BLaER1 (cell line): ENCODE results near the gene MYEOV.

Experiments
- H3K27ac ChIP-seq: shearing (Covaris generic); formaldehyde crosslinking; 2 replicates; pipeline ENCODE4 v1.8.1; 2022
- H3K27me3 ChIP-seq: shearing (Covaris generic); formaldehyde crosslinking; 2 replicates; pipeline ENCODE4 v1.8.1; 2022
- H3K36me3 ChIP-seq: shearing (Covaris generic); formaldehyde crosslinking; 2 replicates; pipeline ENCODE4 v1.8.1; 2022
- H3K4me1 ChIP-seq: shearing (Covaris generic); formaldehyde crosslinking; 2 replicates; pipeline ENCODE4 v1.8.1; 2022
- H3K4me2 ChIP-seq: shearing (Covaris generic); formaldehyde crosslinking; 2 replicates; pipeline ENCODE4 v1.8.1; 2022
- H3K4me3 ChIP-seq: shearing (Covaris generic); formaldehyde crosslinking; 2 replicates; pipeline ENCODE4 v1.8.1; 2022
- H3K9ac ChIP-seq: shearing (Covaris generic); formaldehyde crosslinking; 2 replicates; pipeline ENCODE4 v1.8.1; 2022
- H3K9me3 ChIP-seq: shearing (Covaris generic); formaldehyde crosslinking; 2 replicates; pipeline ENCODE4 v1.8.1; 2022
- H4K20me1 ChIP-seq: shearing (Covaris generic); formaldehyde crosslinking; 2 replicates; pipeline ENCODE4 v1.8.1; 2022
- Cebpa-rat ChIP-seq: shearing (Covaris generic); IDR thresholded peaks from 2 replicates; pipeline ENCODE4 v1.8.1; 2022

Gene MYEOV

GRCh38 chr11:69333879-69334278 is 39.9 kb downstream of the MYEOV start:
- Histone ChIP-seq H3K4me3 (no peak overlapping the region), H3K9ac (no peak overlapping the region), H4K20me1 (no peaks in the 10 kb centered on the region), H3K36me3 (no peaks in the 10 kb centered on the region), H3K4me2 (no peak overlapping the region), H3K4me1 (peaks cover 35% of the 10 kb centered on the region), H3K27me3 (no peaks in the 10 kb centered on the region), H3K9me3 (no peaks in the 10 kb centered on the region; the same call in 1 of the 2 replicates), H3K27ac (no peak overlapping the region)
- TF ChIP-seq Cebpa-rat = no peak

- H3K36me3 ChIP-seq = no peaks in the 10 kb centered on the region
- peaks cover 12% of the 10 kb centered on the region for H3K9me3 ChIP-seq
- H3K4me1 ChIP-seq = peaks cover 35% of the 10 kb centered on the region
- peak overlapping the region; percentile 18; the same call in 1 of the 2 replicates for H3K4me2 ChIP-seq
- H3K4me3 ChIP-seq = no peak overlapping the region
- no peak overlapping the region for H3K27ac ChIP-seq
- no peak overlapping the region for H3K9ac ChIP-seq
- no peak for TF ChIP-seq Cebpa-rat
- no peaks in the 10 kb centered on the region for H3K27me3 ChIP-seq
- no peaks in the 10 kb centered on the region for H4K20me1 ChIP-seq
These were observed 41.2 kb downstream of the MYEOV start for GRCh38 chr11:69335007-69335780.

- no peak for TF ChIP-seq Cebpa-rat
- Histone ChIP-seq H3K36me3 (no peaks in the 10 kb centered on the region), H4K20me1 (no peaks in the 10 kb centered on the region), H3K27me3 (no peaks in the 10 kb centered on the region), H3K4me1 (peaks cover 35% of the 10 kb centered on the region), H3K9ac (no peak overlapping the region), H3K27ac (no peak overlapping the region), H3K4me2 (no peak overlapping the region), H3K4me3 (no peak overlapping the region), H3K9me3 (peaks cover 19% of the 10 kb centered on the region)
These were observed 41.9 kb downstream of the MYEOV start for GRCh38 chr11:69335781-69336405.

GRCh38 chr11:69337211-69337721 is 43.3 kb downstream of the MYEOV start:
- no peaks in the 10 kb centered on the region for H4K20me1 ChIP-seq
- H3K27ac ChIP-seq = peak overlapping the region; percentile 44; the same call in 1 of the 2 replicates
- no peaks in the 10 kb centered on the region for H3K27me3 ChIP-seq
- peaks cover 35% of the 10 kb centered on the region for H3K4me1 ChIP-seq
- no peak overlapping the region for H3K9ac ChIP-seq
- no peaks in the 10 kb centered on the region for H3K36me3 ChIP-seq
- H3K4me2 ChIP-seq = peak overlapping the region; percentile 74
- H3K9me3 ChIP-seq = peaks cover 20% of the 10 kb centered on the region
- no peak overlapping the region for H3K4me3 ChIP-seq
- TF ChIP-seq Cebpa-rat = no peak

DNA sequence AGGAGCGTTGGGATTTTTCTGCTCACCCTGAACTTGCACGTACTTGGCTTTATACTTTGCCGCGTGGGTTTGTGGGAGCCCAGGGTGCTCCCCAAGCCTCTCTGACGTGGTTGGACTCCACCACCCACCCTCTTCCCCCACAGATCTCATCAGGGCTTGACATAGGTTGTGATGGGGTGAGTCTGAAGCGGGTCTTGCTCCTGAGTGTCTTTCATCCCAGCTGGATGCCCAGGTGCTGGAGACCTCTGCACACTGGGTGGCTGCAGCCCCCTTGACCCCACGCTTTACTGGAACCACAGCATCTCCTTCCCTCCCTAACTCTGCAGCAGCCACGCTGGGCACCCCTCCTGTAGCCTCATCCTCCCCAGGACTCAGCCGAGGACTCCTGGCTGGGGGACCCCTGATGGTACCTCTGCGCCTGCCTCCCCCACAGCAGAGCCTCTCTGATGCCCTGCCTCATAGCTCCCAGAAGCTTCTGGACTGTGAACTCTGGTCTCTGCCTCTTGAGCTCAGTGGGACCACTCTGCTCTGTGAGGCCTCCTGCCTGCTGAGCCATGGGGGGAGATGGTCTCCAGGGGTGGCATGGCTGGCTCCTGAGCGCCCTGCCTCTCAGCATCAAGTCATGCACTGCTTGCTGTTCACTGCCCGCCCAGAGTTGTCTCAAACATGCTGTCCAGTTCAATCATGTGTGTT is 45.2 kb downstream of the MYEOV start:
- H3K27ac ChIP-seq = no peak overlapping the region
- H3K27me3 ChIP-seq = no peaks in the 10 kb centered on the region
- TF ChIP-seq Cebpa-rat = no peak
- H3K9ac ChIP-seq = no peak overlapping the region
- peaks cover 41% of the 10 kb centered on the region for H3K4me1 ChIP-seq
- H3K36me3 ChIP-seq = no peaks in the 10 kb centered on the region
- no peaks in the 10 kb centered on the region for H4K20me1 ChIP-seq
- H3K4me2 ChIP-seq = no peak overlapping the region
- peaks cover 20% of the 10 kb centered on the region for H3K9me3 ChIP-seq
- H3K4me3 ChIP-seq = no peak overlapping the region

DNA sequence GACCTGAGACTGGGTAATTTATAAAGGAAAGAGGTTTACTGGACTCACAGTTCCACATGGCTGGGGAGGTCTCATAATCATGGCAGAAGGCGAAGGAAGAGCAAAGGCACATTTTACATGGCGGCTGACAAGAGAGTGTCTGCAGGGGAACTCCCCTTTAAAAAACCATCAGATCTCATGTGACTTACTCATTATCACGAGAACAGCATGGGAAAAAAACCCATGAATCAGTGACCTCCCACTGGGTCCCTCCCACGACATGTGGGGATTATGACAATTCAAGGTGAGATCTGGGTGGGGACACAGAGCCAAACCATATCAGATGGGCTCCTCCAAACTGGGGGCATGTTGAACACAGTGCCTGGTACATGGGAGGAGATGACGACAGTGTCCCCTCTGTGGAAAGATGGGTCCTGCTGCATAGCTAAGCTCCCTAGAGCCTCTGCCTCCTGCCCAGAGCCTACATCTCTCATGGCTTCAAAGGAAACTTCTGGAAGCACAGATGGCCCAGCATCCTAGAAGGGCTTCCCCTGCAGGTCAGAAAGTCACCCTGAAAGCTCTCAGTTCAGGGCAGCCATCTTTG is 46.1 kb downstream of the MYEOV start:
- no peak for TF ChIP-seq Cebpa-rat
- Histone ChIP-seq H3K27me3 (no peaks in the 10 kb centered on the region), H3K4me1 (peaks cover 32% of the 10 kb centered on the region), H3K4me3 (no peak overlapping the region), H3K9ac (no peak overlapping the region), H3K36me3 (no peaks in the 10 kb centered on the region), H3K4me2 (no peak overlapping the region), H3K27ac (no peak overlapping the region), H3K9me3 (peaks cover 20% of the 10 kb centered on the region), H4K20me1 (no peaks in the 10 kb centered on the region)

- Histone ChIP-seq H3K27me3 (no peaks in the 10 kb centered on the region), H3K4me3 (no peak overlapping the region)
- TF ChIP-seq Cebpa-rat = no peak
These were observed 48.8 kb downstream of the MYEOV start for GRCh38 chr11:69342588-69343330.

GRCh38 chr11:69343401-69344321 is 49.7 kb downstream of the MYEOV start:
- Histone ChIP-seq H3K4me3 (no peak overlapping the region), H3K4me2 (no peak overlapping the region), H4K20me1 (no peaks in the 10 kb centered on the region), H3K4me1 (peaks cover 6% of the 10 kb centered on the region), H3K27me3 (0 out of 2 replicates have a peak, but pooled peaks cover 5% of the 10 kb centered on the region), H3K9ac (no peak overlapping the region), H3K27ac (no peak overlapping the region), H3K9me3 (peaks cover 31% of the 10 kb centered on the region), H3K36me3 (0 out of 2 replicates have a peak, but pooled peaks cover 4% of the 10 kb centered on the region)
- no peak for TF ChIP-seq Cebpa-rat

More at GRCh38 chr11:69342588-69343330, 48.8 kb downstream of the MYEOV start:
- Histone ChIP-seq H3K9ac (no peak overlapping the region), H3K4me2 (peak overlapping the region; percentile 21; the same call in 1 of the 2 replicates), H3K36me3 (no peaks in the 10 kb centered on the region), H3K4me1 (peaks cover 10% of the 10 kb centered on the region), H3K9me3 (peaks cover 22% of the 10 kb centered on the region), H4K20me1 (no peaks in the 10 kb centered on the region), H3K27ac (no peak overlapping the region)
